Measurements from ENCODE around the gene TRPV2. TPM values are rescaled to one million over a fixed set of nuclear protein-coding genes. Genes with fewer than 3 reads are reported as not detected.

The TRPV2 gene
- total and polyA plus RNA-seq, 2 experiments from 2014 or later, result 1.7 to 3.2 TPM

- TF ChIP-seq ETS1 (IDR thresholded peaks at IDR 0.05) (no peak), ZNF114 (CRISPR knock-in tag; IDR thresholded peaks at IDR 0.05) (no peak), EZH2phosphoT487 (IDR thresholded peaks at IDR 0.05; ENCODE audit: unreplicated experiment) (no peak), JUNB (IDR thresholded peaks at IDR 0.05; ENCODE audit: unreplicated experiment) (no peak), ZNF331 (CRISPR knock-in tag; IDR thresholded peaks at IDR 0.05; ENCODE audit: low read depth) (no peak), EZH2 (IDR thresholded peaks at IDR 0.05; ENCODE audit: low read depth, unreplicated experiment) (no peak), POLR2AphosphoS5 (IDR thresholded peaks at IDR 0.05; ENCODE audit: low read depth) (no peak), NANOG (IDR thresholded peaks at IDR 0.05; ENCODE audit: borderline replicate concordance) (no peak), STAT1 (IDR thresholded peaks at IDR 0.05; ENCODE audit: unreplicated experiment) (no peak), CREB1 (CRISPR knock-in tag; IDR thresholded peaks at IDR 0.05; ENCODE audit: low read depth) (no peak)
Observed at GRCh38 chr17:16418685-16419068, 3.3 kb downstream of the TRPV2 start (continued).

- Histone ChIP-seq H3K27ac (ENCODE audit: low read depth) (no peak overlapping the region), H3F3A (replicated peaks; ENCODE audit: low read depth) (no peaks in the 10 kb centered on the region), H3K27me3 (ENCODE audit: insufficient read depth) (no peaks in the 10 kb centered on the region), H3K36me3 (ENCODE audit: insufficient read depth) (no peaks in the 10 kb centered on the region), H3K9me2 (ENCODE audit: insufficient read depth) (peaks cover 3% of the 10 kb centered on the region; the same call in 1 of the 2 replicates), H3K4me3 (no peak overlapping the region), H2AFZ (no peak overlapping the region), H3K4me2 (no peak overlapping the region), H3K79me2 (replicated peaks; ENCODE audit: insufficient read depth) (no peaks in the 10 kb centered on the region), H3K4me1 (ENCODE audit: insufficient read depth) (peaks cover 5% of the 10 kb centered on the region; the same call in 1 of the 2 replicates), H4K20me1 (replicated peaks; ENCODE audit: insufficient read depth) (no peaks in the 10 kb centered on the region)
- Mint-ChIP-seq H3K4me3 (no peak overlapping the region), H3K27me3 (ENCODE audit: insufficient read depth, low read depth, poor library complexity) (peaks cover 9% of the 10 kb centered on the region), H3K27ac (no peak overlapping the region), H3K36me3 (ENCODE audit: low read depth) (no peaks in the 10 kb centered on the region), H3K4me1 (peaks cover 22% of the 10 kb centered on the region; the same call in 2 of the 3 replicates), H3K9me3 (no peaks in the 10 kb centered on the region)
- ATAC-seq (no peak), DNase-seq (ENCODE audit: low spot score) (no peak)
- no peak for TF ChIP-seq ETS1 (IDR thresholded peaks at IDR 0.05)
- TF ChIP-seq CTCF (conservative IDR thresholded peaks at IDR 0.05; ENCODE audit: low read depth in 2 of 2), result no peak
- no peak for TF ChIP-seq REST (IDR thresholded peaks at IDR 0.05; ENCODE audit: unreplicated experiment)
- TF ChIP-seq CREB1 (CRISPR knock-in tag; IDR thresholded peaks at IDR 0.05; ENCODE audit: low read depth), result no peak
- TF ChIP-seq ZNF114 (CRISPR knock-in tag; IDR thresholded peaks at IDR 0.05), result no peak
- no peak for TF ChIP-seq STAT1 (IDR thresholded peaks at IDR 0.05; ENCODE audit: unreplicated experiment)
- TF ChIP-seq JUNB (IDR thresholded peaks at IDR 0.05; ENCODE audit: unreplicated experiment), result no peak
- TF ChIP-seq ZNF331 (CRISPR knock-in tag; IDR thresholded peaks at IDR 0.05; ENCODE audit: low read depth), result no peak
- no peak for TF ChIP-seq NANOG (IDR thresholded peaks at IDR 0.05; ENCODE audit: borderline replicate concordance)
- TF ChIP-seq EZH2 (IDR thresholded peaks at IDR 0.05; ENCODE audit: low read depth, unreplicated experiment), result no peak
- TF ChIP-seq POLR2AphosphoS5 (IDR thresholded peaks at IDR 0.05; ENCODE audit: low read depth), result no peak
- no peak for TF ChIP-seq EZH2phosphoT487 (IDR thresholded peaks at IDR 0.05; ENCODE audit: unreplicated experiment)
Observed at GRCh38 chr17:16419074-16419928, 3.9 kb downstream of the TRPV2 start.

Measured in GM23338 (cell line).